ENCODE data around the gene DHRS2.

DHRS2 gene

DNA sequence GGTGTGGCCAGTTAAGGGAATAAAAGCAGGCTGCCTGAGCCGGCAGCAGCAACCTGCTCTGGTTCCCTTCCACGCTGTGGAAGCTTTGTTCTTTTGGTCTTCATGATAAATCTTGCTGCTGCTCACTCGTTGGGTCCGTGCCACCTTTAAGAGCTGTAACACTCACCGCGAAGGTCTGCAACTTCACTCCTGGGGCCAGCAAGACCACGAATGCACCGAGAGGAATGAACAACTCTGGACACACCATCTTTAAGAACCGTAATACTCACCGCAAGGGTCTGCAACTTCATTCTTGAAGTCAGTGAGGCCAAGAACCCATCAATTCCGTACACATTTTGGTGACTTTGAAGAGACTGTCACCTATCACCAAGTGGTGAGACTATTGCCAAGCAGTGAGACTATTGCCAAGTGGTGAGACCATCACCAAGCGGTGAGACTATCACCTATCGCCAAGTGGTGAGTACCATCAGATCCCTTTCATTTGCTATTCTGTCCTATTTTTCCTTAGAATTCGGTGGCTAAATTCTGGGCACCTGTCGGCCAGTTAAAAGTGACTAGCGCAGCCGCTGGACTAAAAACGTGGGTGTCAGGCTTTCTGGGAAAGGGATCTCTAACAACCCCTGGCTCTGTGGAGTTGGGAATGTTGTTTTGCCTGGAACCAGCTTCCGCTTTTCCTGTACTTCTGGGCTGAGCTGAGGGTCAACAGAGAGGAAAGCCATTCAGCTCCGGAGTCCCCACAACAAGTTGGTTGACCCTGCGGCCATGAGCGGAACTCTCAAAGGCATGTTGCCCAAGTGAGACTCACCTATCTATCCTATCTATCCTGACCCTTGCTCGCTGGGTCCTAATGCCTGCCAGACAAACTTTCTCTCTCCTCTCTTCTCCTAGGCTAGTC, at the start of gene DHRS2:
Gene DHRS2, plus strand, starts transcription at position 48 of the 895 bp plus-strand sequence. CDS start 2,501 bp downstream, outside the sequence.
- Histone ChIP-seq H2AFZ (ENCODE audit: low read depth, low read length) (no peak within 1 kb of the TSS), H3K9ac (ENCODE audit: low read depth, low read length) (no peak within 1 kb of the TSS), H3K27ac (ENCODE audit: low read length) (no peak within 1 kb of the TSS), H3K27me3 (ENCODE audit: insufficient read depth, low read length, poor library complexity) (peaks cover 7% of the 10 kb centered on the region), H3K79me2 (ENCODE audit: insufficient read depth, low read length) (no peaks in the 10 kb centered on the region), H3K9me3 (ENCODE audit: insufficient read depth, low read length, severe bottlenecking) (no peaks in the 10 kb centered on the region), H3K4me2 (ENCODE audit: insufficient read depth, low read length) (no peak within 1 kb of the TSS), H4K20me1 (ENCODE audit: insufficient read depth, low read length) (peaks cover 2% of the 10 kb centered on the region; the same call in 1 of the 2 replicates), H3K36me3 (ENCODE audit: insufficient read depth, low read length) (no peaks in the 10 kb centered on the region), H3K4me3 (ENCODE audit: low read depth in 1 of 2, low read length in 2 of 2) (no peak within 1 kb of the TSS), H3K4me1 (ENCODE audit: insufficient read depth, low read length) (0 out of 2 replicates have a peak, but pooled peaks cover 4% of the 10 kb centered on the region)
- DNase-seq, result peak; percentile 7
- TF ChIP-seq, protein P1, sequence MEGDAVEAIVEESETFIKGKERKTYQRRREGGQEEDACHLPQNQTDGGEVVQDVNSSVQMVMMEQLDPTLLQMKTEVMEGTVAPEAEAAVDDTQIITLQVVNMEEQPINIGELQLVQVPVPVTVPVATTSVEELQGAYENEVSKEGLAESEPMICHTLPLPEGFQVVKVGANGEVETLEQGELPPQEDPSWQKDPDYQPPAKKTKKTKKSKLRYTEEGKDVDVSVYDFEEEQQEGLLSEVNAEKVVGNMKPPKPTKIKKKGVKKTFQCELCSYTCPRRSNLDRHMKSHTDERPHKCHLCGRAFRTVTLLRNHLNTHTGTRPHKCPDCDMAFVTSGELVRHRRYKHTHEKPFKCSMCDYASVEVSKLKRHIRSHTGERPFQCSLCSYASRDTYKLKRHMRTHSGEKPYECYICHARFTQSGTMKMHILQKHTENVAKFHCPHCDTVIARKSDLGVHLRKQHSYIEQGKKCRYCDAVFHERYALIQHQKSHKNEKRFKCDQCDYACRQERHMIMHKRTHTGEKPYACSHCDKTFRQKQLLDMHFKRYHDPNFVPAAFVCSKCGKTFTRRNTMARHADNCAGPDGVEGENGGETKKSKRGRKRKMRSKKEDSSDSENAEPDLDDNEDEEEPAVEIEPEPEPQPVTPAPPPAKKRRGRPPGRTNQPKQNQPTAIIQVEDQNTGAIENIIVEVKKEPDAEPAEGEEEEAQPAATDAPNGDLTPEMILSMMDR (IDR thresholded peaks at IDR 0.05; ENCODE audit: borderline replicate concordance, extremely low read depth, low read length, poor library complexity, severe bottlenecking), result no peak
- TF ChIP-seq EZH2 (IDR thresholded peaks at IDR 0.05; ENCODE audit: borderline replicate concordance, low read depth, low read length, severe bottlenecking), result no peak
- ATAC-seq (ENCODE audit: insufficient read depth, low read depth), result no peak

DNA sequence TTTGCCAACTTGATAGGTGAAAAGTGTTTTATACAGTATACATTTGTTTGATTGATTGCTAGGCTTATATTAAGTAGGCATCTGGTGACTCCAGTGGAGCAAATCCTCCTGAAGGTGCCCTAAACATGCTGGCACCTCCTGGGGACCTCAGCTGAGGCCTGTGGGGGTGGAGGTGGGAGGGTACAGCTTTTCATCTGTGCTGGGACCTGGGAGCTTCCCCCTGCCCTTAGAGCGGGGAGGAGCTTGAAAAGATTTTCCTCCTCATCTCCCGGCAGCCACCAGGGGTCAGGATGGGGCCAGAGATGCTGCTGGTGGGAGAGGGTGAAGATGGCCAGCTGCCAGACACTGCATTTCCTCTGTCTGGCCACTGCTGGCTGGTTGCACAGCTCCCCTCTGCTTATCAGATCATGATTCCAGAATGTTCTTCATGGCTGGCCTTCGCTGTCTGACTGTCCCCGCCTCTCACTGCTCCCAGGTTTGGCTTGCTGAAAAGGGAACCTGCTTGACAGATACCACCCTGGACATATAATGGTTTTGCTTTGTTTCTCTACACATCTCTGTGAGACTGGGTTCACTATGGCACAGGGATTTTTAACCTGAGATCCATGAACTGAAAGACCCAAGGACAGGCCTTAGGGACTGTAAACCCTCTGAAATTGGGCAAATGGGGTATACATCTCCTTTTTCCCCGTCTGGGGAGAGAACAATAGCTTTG, 47.1 kb upstream of the DHRS2 start:
- ATAC-seq (ENCODE audit: insufficient read depth, low read depth), result peak; percentile 98
- Histone ChIP-seq H3K4me1 (ENCODE audit: insufficient read depth, low read length) (peaks cover 5% of the 10 kb centered on the region; the same call in 1 of the 2 replicates), H3K79me2 (ENCODE audit: insufficient read depth, low read length) (no peaks in the 10 kb centered on the region), H3K36me3 (ENCODE audit: insufficient read depth, low read length) (no peaks in the 10 kb centered on the region), H3K27ac (ENCODE audit: low read length) (no peak overlapping the region), H3K9me3 (ENCODE audit: insufficient read depth, low read length, severe bottlenecking) (no peaks in the 10 kb centered on the region), H2AFZ (ENCODE audit: low read depth, low read length) (no peak overlapping the region), H3K27me3 (ENCODE audit: insufficient read depth, low read length, poor library complexity) (no peaks in the 10 kb centered on the region), H3K4me2 (ENCODE audit: insufficient read depth, low read length) (no peak overlapping the region), H3K4me3 (ENCODE audit: low read depth in 1 of 2, low read length in 2 of 2) (no peak overlapping the region), H4K20me1 (ENCODE audit: insufficient read depth, low read length) (no peaks in the 10 kb centered on the region), H3K9ac (ENCODE audit: low read depth, low read length) (no peak overlapping the region)
- TF ChIP-seq, protein P1 (IDR thresholded peaks at IDR 0.05; ENCODE audit: borderline replicate concordance, extremely low read depth, low read length, poor library complexity, severe bottlenecking), result peak; percentile 90
- TF ChIP-seq EZH2 (IDR thresholded peaks at IDR 0.05; ENCODE audit: borderline replicate concordance, low read depth, low read length, severe bottlenecking), result no peak
- DNase-seq, result peak; percentile 80

DNA sequence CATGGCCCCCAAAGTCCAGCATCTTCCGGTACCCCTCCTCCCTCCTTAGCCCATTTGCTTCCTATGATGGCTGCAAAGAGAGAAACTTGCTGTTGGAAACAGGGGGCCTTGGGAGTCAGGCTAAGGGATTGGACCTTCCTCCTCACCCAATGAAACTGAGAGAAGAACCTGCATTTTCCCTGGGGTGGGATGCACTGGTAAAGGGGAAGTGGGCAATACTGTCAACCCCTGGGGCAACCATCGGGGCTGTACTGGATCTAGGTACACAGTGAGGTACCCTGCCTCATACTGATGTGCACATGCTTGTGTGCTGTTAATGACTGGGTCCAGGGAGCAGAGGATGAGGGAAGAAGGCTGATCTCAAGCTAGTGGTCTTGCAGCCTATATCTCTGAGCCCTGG, 46.6 kb upstream of the DHRS2 start:
- TF ChIP-seq, protein P1 (IDR thresholded peaks at IDR 0.05; ENCODE audit: borderline replicate concordance, extremely low read depth, low read length, poor library complexity, severe bottlenecking), result no peak
- TF ChIP-seq EZH2 (IDR thresholded peaks at IDR 0.05; ENCODE audit: borderline replicate concordance, low read depth, low read length, severe bottlenecking), result no peak
- DNase-seq, result no peak
- no peak overlapping the region for H3K27ac ChIP-seq (ENCODE audit: low read length)
- H3K36me3 ChIP-seq (ENCODE audit: insufficient read depth, low read length), result no peaks in the 10 kb centered on the region
- H3K9ac ChIP-seq (ENCODE audit: low read depth, low read length), result no peak overlapping the region
- H2AFZ ChIP-seq (ENCODE audit: low read depth, low read length), result no peak overlapping the region
- peaks cover 5% of the 10 kb centered on the region; the same call in 1 of the 2 replicates for H3K4me1 ChIP-seq (ENCODE audit: insufficient read depth, low read length)
- H3K9me3 ChIP-seq (ENCODE audit: insufficient read depth, low read length, severe bottlenecking), result no peaks in the 10 kb centered on the region
- H3K4me3 ChIP-seq (ENCODE audit: low read depth in 1 of 2, low read length in 2 of 2), result no peak overlapping the region
- no peak for ATAC-seq (ENCODE audit: insufficient read depth, low read depth)
- no peaks in the 10 kb centered on the region for H3K79me2 ChIP-seq (ENCODE audit: insufficient read depth, low read length)
- H4K20me1 ChIP-seq (ENCODE audit: insufficient read depth, low read length), result no peaks in the 10 kb centered on the region
- H3K27me3 ChIP-seq (ENCODE audit: insufficient read depth, low read length, poor library complexity), result no peaks in the 10 kb centered on the region
- H3K4me2 ChIP-seq (ENCODE audit: insufficient read depth, low read length), result no peak overlapping the region

Data from DND-41 (cell line).